ENCODE results near the gene DRC7. TPM values are rescaled to one million over a fixed set of nuclear protein-coding genes. Genes with fewer than 3 reads are reported as not detected.

DRC7 gene
- total and polyA plus RNA-seq, 9 of the 15 experiments (the other 6 are each of a cell fraction or from before 2014, with no cell fraction given): 0.04 to 0.33 (median 0.12) TPM; not detected in 3

- TF ChIP-seq NCOA4 (IDR thresholded peaks at IDR 0.05; ENCODE audit: partially characterized antibody) (no peak), RCOR1 (IDR thresholded peaks at IDR 0.05; ENCODE audit: borderline replicate concordance in 1 of 2, low read depth in 2 of 2, low read length in 2 of 2) (peak in 1 of 2 experiments; percentile 76; a peak in 2 of 4 replicates), NR2C2 (CRISPR knock-in tag; IDR thresholded peaks at IDR 0.05) (no peak), NR2C2 (tag; IDR thresholded peaks at IDR 0.05) (no peak; the same call in 1 of the 2 replicates), TARDBP (IDR thresholded peaks at IDR 0.05) (no peak), ZNF197 (CRISPR knock-in tag; IDR thresholded peaks at IDR 0.05; ENCODE audit: low read depth) (no peak), CCAR2 (IDR thresholded peaks at IDR 0.05; ENCODE audit: low read depth, low read length) (no peak), ZBTB7A (IDR thresholded peaks at IDR 0.05; ENCODE audit: borderline replicate concordance, control insufficient read depth, low read depth, low read length) (no peak), BDP1 (IDR thresholded peaks at IDR 0.05; ENCODE audit: insufficient read depth, insufficient read length) (no peak), FOXP4 (CRISPR knock-in tag; IDR thresholded peaks at IDR 0.05; ENCODE audit: borderline replicate concordance) (no peak), POLR3A (IDR thresholded peaks at IDR 0.05; ENCODE audit: borderline replicate concordance, extremely low read depth, insufficient read depth, insufficient read length) (no peak), TSC22D4 (tag; IDR thresholded peaks at IDR 0.05) (no peak), ETV1 (tag; conservative IDR thresholded peaks at IDR 0.05; ENCODE audit: low read depth) (no peak), DIDO1 (tag; IDR thresholded peaks at IDR 0.05; ENCODE audit: low read depth) (no peak), SMC3 (conservative IDR thresholded peaks at IDR 0.05; ENCODE audit: insufficient read depth, low read depth, low read length) (peak; percentile 85), ZNF830 (CRISPR knock-in tag; IDR thresholded peaks at IDR 0.05) (no peak), ZNF311 (CRISPR knock-in tag; IDR thresholded peaks at IDR 0.05) (no peak), ZNF57 (CRISPR knock-in tag; IDR thresholded peaks at IDR 0.05) (no peak), PML (IDR thresholded peaks at IDR 0.05; ENCODE audit: low read length) (no peak), NR1H2 (CRISPR knock-in tag; IDR thresholded peaks at IDR 0.05) (no peak), EHMT2 (IDR thresholded peaks at IDR 0.05) (no peak), RB1 (IDR thresholded peaks at IDR 0.05; ENCODE audit: low read depth) (peak; percentile 47; the same call in 1 of the 2 replicates), ARID3A (IDR thresholded peaks at IDR 0.05; ENCODE audit: borderline replicate concordance, low read depth, low read length) (no peak), ZNF778 (CRISPR knock-in tag; IDR thresholded peaks at IDR 0.05) (no peak), KLF10 (CRISPR knock-in tag; IDR thresholded peaks at IDR 0.05) (no peak)
These were observed 25.6 kb downstream of the DRC7 start (continued) for GRCh38 chr16:57720142-57720575.
